Suprapubic skin (tissue), 4 donors: ENCODE data around the gene COL4A6. TPM values are rescaled to one million over a fixed set of nuclear protein-coding genes. Genes with fewer than 3 reads are reported as not detected.
A peak's percentile ranks its signal among the peaks of the same experiment; 100 is the strongest.

Source experiments
- DNase-seq, 2 donors: peaks; one replicate each; pipeline ENCODE4 v3.0.0-alpha.2; 2019; ENCODE audit warnings: low spot score in 2 of 2
- H3K27ac ChIP-seq: fragments of 200-600 bp; sonication (generic); one replicate; pipeline ENCODE4 v1.5.1; 2019
- H3K27me3 ChIP-seq: fragments of 200-600 bp; sonication (generic); one replicate; pipeline ENCODE4 v1.5.1; 2019
- H3K36me3 ChIP-seq: fragments of 200-600 bp; sonication (generic); one replicate; pipeline ENCODE4 v1.5.1; 2019
- H3K4me1 ChIP-seq: fragments of 200-600 bp; sonication (generic); one replicate; pipeline ENCODE4 v1.5.1; 2019
- H3K4me3 ChIP-seq: fragments of 200-600 bp; sonication (generic); one replicate; pipeline ENCODE4 v1.5.1; 2019; ENCODE audit warnings: mild to moderate bottlenecking
- H3K9me3 ChIP-seq: fragments of 200-600 bp; sonication (generic); one replicate; pipeline ENCODE4 v1.5.1; 2019
- EP300 ChIP-seq: sonication (generic); formaldehyde crosslinking; IDR thresholded peaks from one replicate; pipeline ENCODE4 v1.6.1; 2017; ENCODE audit warnings: antibody characterized with exemption
- POLR2A ChIP-seq, 2 donors: fragments of 450-650 bp; IDR thresholded peaks; one replicate each; pipeline ENCODE4 v1.6.1; 2017; ENCODE audit warnings: antibody characterized with exemption in 2 of 2, mild to moderate bottlenecking in 2 of 2, moderate library complexity in 2 of 2
- POLR2AphosphoS5 ChIP-seq, 3 donors: sonication (generic); formaldehyde crosslinking; IDR thresholded peaks; one replicate each; pipeline ENCODE4 v1.6.1; 2017; ENCODE audit warnings: antibody characterized with exemption in 3 of 3
- WGBS: methylation state at CpG from one replicate; pipeline ENCODE4 v1.1.5; 2018; 5-methylcytosine and 5-hydroxymethylcytosine counted together
- total RNA-seq, 4 donors: library from RNA; depleted of rRNA; stranded (reverse); fragments of >200 nt; gene quantifications; one replicate each; pipeline ENCODE4 v1.1.0, GENCODE V29; 2016
- TF ChIP-seq, protein P1 (sequence below), 2 donors: fragments of 200-600 bp in 1 of 2; fragments of 450-650 bp in 1 of 2; sonication (generic) in 1 of 2; IDR thresholded peaks; one replicate each; pipeline ENCODE4 v1.5.1; 2016 to 2019; ENCODE audit warnings: antibody characterized with exemption in 2 of 2, mild to moderate bottlenecking in 1 of 2, moderate library complexity in 1 of 2

Gene COL4A6
- total RNA-seq, 4 donors from 2014 or later = 14.9 to 20.7 (median 16.5) TPM

GRCh38 chrX:108323751-108324150 lies 114.5 kb downstream of the COL4A6 start:
- Histone ChIP-seq H3K4me3 (no peak overlapping the region), H3K27ac (no peak overlapping the region), H3K9me3 (no peaks in the 10 kb centered on the region), H3K36me3 (no peaks in the 10 kb centered on the region), H3K27me3 (no peaks in the 10 kb centered on the region), H3K4me1 (no peaks in the 10 kb centered on the region)
- WGBS = 55% methylated on average over 5 of the region's 5 CpGs
- TF ChIP-seq POLR2A (IDR thresholded peaks at IDR 0.05) = no peak
- no peak for TF ChIP-seq EP300
- no peak for TF ChIP-seq POLR2AphosphoS5 (IDR thresholded peaks at IDR 0.05)
- TF ChIP-seq, protein P1, sequence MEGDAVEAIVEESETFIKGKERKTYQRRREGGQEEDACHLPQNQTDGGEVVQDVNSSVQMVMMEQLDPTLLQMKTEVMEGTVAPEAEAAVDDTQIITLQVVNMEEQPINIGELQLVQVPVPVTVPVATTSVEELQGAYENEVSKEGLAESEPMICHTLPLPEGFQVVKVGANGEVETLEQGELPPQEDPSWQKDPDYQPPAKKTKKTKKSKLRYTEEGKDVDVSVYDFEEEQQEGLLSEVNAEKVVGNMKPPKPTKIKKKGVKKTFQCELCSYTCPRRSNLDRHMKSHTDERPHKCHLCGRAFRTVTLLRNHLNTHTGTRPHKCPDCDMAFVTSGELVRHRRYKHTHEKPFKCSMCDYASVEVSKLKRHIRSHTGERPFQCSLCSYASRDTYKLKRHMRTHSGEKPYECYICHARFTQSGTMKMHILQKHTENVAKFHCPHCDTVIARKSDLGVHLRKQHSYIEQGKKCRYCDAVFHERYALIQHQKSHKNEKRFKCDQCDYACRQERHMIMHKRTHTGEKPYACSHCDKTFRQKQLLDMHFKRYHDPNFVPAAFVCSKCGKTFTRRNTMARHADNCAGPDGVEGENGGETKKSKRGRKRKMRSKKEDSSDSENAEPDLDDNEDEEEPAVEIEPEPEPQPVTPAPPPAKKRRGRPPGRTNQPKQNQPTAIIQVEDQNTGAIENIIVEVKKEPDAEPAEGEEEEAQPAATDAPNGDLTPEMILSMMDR (IDR thresholded peaks at IDR 0.05) = no peak
- DNase-seq = no peak

- Histone ChIP-seq H3K27ac (no peak overlapping the region), H3K4me1 (no peaks in the 10 kb centered on the region), H3K9me3 (no peaks in the 10 kb centered on the region), H3K27me3 (no peaks in the 10 kb centered on the region), H3K36me3 (no peaks in the 10 kb centered on the region), H3K4me3 (no peak overlapping the region)
- no peak for TF ChIP-seq POLR2AphosphoS5 (IDR thresholded peaks at IDR 0.05)
- TF ChIP-seq POLR2A (IDR thresholded peaks at IDR 0.05) = no peak
- TF ChIP-seq EP300 = no peak
- TF ChIP-seq, protein P1 (IDR thresholded peaks at IDR 0.05) = no peak
- DNase-seq = no peak
These were observed 116.0 kb downstream of the COL4A6 start for GRCh38 chrX:108322234-108322633.

DNA sequence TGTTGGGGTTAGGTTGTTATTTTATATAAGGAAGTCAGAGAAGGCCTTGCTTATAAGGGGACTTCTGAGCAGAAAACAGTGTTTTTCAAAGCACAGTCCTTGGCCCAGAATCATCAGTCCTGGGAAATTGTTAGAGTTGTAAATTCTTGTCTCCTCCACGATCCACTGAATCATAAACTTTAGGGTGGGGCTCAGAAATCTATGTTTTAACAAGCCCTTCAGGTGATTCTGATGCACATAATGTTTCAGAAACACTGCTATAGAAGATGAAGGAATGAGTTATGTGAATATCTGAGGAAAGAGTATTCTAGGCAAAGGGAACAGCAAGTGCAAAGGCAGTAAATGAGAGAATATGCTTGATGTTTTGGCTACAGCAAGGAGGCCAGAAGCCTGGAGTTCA lies 121.8 kb downstream of the COL4A6 start:
- 44% methylated on average over 1 of the region's 1 CpG for WGBS
- H3K27me3 ChIP-seq = no peaks in the 10 kb centered on the region
- TF ChIP-seq POLR2A (IDR thresholded peaks at IDR 0.05) = no peak
- TF ChIP-seq EP300 = no peak
- H3K4me1 ChIP-seq = peaks cover 2% of the 10 kb centered on the region
- H3K36me3 ChIP-seq = no peaks in the 10 kb centered on the region
- DNase-seq = no peak
- H3K27ac ChIP-seq = no peak overlapping the region
- no peaks in the 10 kb centered on the region for H3K9me3 ChIP-seq
- H3K4me3 ChIP-seq = no peak overlapping the region

DNA sequence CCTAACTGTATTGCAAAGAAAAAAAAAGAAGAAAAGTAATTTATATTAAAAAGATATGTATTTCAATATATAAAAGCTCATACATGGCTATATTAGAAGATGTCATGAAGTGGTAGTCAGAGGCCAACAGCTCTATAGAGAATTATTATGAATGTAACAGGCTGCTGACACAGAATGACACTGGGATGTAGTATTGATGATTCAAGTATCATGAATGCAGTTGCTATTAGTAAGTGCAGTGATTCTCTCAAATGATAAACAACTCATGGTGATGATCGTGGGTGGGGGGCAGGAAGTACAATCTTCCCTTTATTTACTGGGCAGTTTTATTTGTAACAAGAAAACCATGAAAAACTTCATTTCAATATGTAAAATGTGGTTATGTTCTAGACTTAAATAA lies 124.6 kb downstream of the COL4A6 start:
- Histone ChIP-seq H3K9me3 (no peaks in the 10 kb centered on the region), H3K4me1 (peaks cover 2% of the 10 kb centered on the region), H3K27ac (no peak overlapping the region), H3K4me3 (no peak overlapping the region), H3K27me3 (no peaks in the 10 kb centered on the region), H3K36me3 (no peaks in the 10 kb centered on the region)
- TF ChIP-seq, protein P1 (IDR thresholded peaks at IDR 0.05) = no peak
- no peak for TF ChIP-seq POLR2A (IDR thresholded peaks at IDR 0.05)
- WGBS = 59% methylated on average over 1 of the region's 1 CpG
- DNase-seq = no peak

DNA sequence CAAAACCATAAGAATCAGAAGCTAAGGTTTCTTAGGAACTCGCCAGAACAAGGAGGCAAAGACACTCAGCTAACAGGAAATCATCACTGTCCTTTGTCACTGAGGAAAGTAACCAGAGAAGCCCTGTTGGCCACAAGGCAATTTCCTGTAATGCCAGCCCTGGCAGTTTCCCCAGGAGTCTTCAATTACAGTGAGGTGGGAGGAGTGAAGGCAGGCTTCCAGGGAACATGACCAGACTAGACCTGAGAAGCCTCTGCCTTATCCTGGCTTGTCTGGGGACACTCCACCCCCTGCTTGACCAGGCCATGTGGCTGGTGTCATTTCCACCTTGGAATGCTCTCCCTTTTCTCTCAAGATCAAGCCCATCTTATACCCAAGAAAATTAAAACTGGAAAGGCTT lies 125.3 kb downstream of the COL4A6 start:
- no peak overlapping the region for H3K27ac ChIP-seq

More for the DNA sequence above, 125.3 kb downstream of the COL4A6 start:
- no peaks in the 10 kb centered on the region for H3K36me3 ChIP-seq
- no peaks in the 10 kb centered on the region for H3K9me3 ChIP-seq
- TF ChIP-seq POLR2A (IDR thresholded peaks at IDR 0.05) (no peak), EP300 (no peak), POLR2AphosphoS5 (IDR thresholded peaks at IDR 0.05) (no peak)
- TF ChIP-seq, protein P1 (IDR thresholded peaks at IDR 0.05) = no peak
- peaks cover 2% of the 10 kb centered on the region for H3K4me1 ChIP-seq
- H3K4me3 ChIP-seq = no peak overlapping the region
- no peaks in the 10 kb centered on the region for H3K27me3 ChIP-seq
- 23% methylated on average over 1 of the region's 1 CpG for WGBS
- peak in 1 of 2 donors; percentile 49 for DNase-seq
